NB4 (cell line): ENCODE measurements around the gene CHRNG.

ENCODE experiments used
- MYC ChIP-seq: IDR thresholded peaks from 2 replicates; pipeline ENCODE4 v1.6.1; 2011; ENCODE audit warnings: low read depth, low read length
- POLR2A ChIP-seq: IDR thresholded peaks from 2 replicates; pipeline ENCODE4 v1.6.1; 2011; ENCODE audit warnings: mild to moderate bottlenecking; ENCODE audit not compliant: insufficient read length; ENCODE audit errors: extremely low read depth
- TF ChIP-seq, protein P1 (sequence below): IDR thresholded peaks from one replicate; pipeline ENCODE4 v1.5.1; 2012; ENCODE audit warnings: low read depth, low read length

DNA sequence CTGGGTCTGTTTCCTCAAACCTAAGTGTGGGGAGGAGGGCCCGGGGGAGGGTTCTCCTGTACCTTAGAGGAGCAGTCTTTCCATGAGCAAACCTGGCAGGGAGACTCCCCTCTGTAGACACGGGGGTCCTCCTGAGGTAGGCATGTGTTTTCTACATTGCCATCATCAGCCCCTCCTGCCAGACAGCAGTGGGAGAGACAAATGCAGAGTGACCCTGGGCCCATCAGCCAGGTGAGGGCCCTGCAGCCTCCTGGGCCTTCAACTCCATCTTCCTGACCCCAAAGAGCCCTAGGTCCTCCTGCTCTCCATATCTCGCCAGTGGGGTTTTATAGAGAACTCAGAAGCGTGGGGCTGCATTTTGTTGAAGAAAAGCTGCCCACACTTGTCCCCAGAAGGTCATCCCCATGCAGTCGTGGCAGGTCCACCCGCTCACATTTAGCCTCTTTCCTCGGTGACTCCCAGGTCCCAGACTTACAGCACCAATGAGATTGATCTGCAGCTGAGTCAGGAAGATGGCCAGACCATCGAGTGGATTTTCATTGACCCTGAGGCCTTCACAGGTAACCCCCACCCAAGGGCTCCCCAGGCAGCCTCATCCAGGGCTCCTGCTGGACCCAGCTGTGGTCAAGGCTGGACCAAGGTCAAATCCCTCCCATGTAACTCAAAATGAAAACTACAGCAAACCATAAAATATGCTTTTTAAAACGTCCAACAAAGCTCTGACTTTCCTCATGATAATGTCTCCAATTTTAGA, 2.6 kb downstream of the CHRNG start:
- TF ChIP-seq, protein P1, sequence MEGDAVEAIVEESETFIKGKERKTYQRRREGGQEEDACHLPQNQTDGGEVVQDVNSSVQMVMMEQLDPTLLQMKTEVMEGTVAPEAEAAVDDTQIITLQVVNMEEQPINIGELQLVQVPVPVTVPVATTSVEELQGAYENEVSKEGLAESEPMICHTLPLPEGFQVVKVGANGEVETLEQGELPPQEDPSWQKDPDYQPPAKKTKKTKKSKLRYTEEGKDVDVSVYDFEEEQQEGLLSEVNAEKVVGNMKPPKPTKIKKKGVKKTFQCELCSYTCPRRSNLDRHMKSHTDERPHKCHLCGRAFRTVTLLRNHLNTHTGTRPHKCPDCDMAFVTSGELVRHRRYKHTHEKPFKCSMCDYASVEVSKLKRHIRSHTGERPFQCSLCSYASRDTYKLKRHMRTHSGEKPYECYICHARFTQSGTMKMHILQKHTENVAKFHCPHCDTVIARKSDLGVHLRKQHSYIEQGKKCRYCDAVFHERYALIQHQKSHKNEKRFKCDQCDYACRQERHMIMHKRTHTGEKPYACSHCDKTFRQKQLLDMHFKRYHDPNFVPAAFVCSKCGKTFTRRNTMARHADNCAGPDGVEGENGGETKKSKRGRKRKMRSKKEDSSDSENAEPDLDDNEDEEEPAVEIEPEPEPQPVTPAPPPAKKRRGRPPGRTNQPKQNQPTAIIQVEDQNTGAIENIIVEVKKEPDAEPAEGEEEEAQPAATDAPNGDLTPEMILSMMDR, result no peak
- TF ChIP-seq POLR2A, result no peak
- no peak for TF ChIP-seq MYC
